ENCODE results near the gene NUP205. TPM values are rescaled to one million over a fixed set of nuclear protein-coding genes. Genes with fewer than 3 reads are reported as not detected.

NUP205 gene
- total RNA-seq, 4 donors from 2014 or later: 33.1 to 37.1 (median 34.0) TPM

GRCh38 chr7:135662123-135662372 is 104.3 kb downstream of the NUP205 start:
- no peaks in the 10 kb centered on the region for H3K9me3 ChIP-seq
- H3K4me1 ChIP-seq: peaks cover 9 to 17% of the 10 kb centered on the region in 2 donors
- WGBS, 2 donors: 14 to 23% methylated on average over 10 to 13 of the region's 17 CpGs
- peak overlapping the region; percentile 5 to 64 (median 17) for H3K4me3 ChIP-seq (replicated peaks in 1 of 3)
- H3K27ac ChIP-seq: peak overlapping the region; percentile 79 to 91 (median 89)
- intact Hi-C loops (cut with DNase I): loop anchor here (10.0 kb wide), 1 partner anchor 313 kb away; the partner anchor contains the start of gene MTPN
- no peak for TF ChIP-seq POLR2A (IDR thresholded peaks at IDR 0.05)
- TF ChIP-seq CTCF (IDR thresholded peaks at IDR 0.05): peak in 2 of 6 experiments; percentile 56 to 66
- H3K36me3 ChIP-seq: no peaks in the 10 kb centered on the region
- no peaks in the 10 kb centered on the region for H3K27me3 ChIP-seq
- no peak for DNase-seq

GRCh38 chr7:135662373-135663114 is 104.8 kb downstream of the NUP205 start, which contains the start of gene STMP1:
TSS of gene STMP1 (plus strand) at chr7:135662514.
- Histone ChIP-seq H3K27me3 (no peaks in the 10 kb centered on the region), H3K36me3 (no peaks in the 10 kb centered on the region), H3K4me3 (replicated peaks in 1 of 3) (peak within 1 kb of the TSS; percentile 5 to 87 (median 64)), H3K9me3 (no peaks in the 10 kb centered on the region), H3K27ac (peak within 1 kb of the TSS; percentile 79 to 91 (median 89)), H3K4me1 (peaks cover 9 to 17% of the 10 kb centered on the region in 2 donors)
- WGBS, 2 donors: 0% methylated on average over 49 to 52 of the region's 60 CpGs
- intact Hi-C loops (cut with DNase I): loop anchor here (10.0 kb wide), 1 partner anchor 312 kb away; the partner anchor contains the start of gene MTPN
- TF ChIP-seq CTCF (IDR thresholded peaks at IDR 0.05): peak in 4 of 6 experiments; percentile 75 to 95 (median 90)
- TF ChIP-seq POLR2A (IDR thresholded peaks at IDR 0.05): peak; percentile 88 to 93
- peak; percentile 96 to 97 for DNase-seq

- TF ChIP-seq CTCF (IDR thresholded peaks at IDR 0.05) (no peak), POLR2A (IDR thresholded peaks at IDR 0.05) (no peak)
- intact Hi-C loops (cut with DNase I): loop anchor here (10.0 kb wide), 1 partner anchor 311 kb away; the partner anchor contains the start of gene MTPN
- 85 to 88% methylated on average over 3 of the region's 3 CpGs for WGBS, 2 donors
- H3K4me3 ChIP-seq (replicated peaks in 1 of 3): no peak overlapping the region
- H3K36me3 ChIP-seq: no peaks in the 10 kb centered on the region
- no peaks in the 10 kb centered on the region for H3K27me3 ChIP-seq
- peaks cover 9 to 17% of the 10 kb centered on the region in 2 donors for H3K4me1 ChIP-seq
- no peak for DNase-seq
- no peaks in the 10 kb centered on the region for H3K9me3 ChIP-seq
- peak overlapping the region in 1 of 3 donors; percentile 14 for H3K27ac ChIP-seq
Observed at GRCh38 chr7:135664046-135664589, 106.4 kb downstream of the NUP205 start.

- Histone ChIP-seq H3K9me3 (no peaks in the 10 kb centered on the region), H3K27ac (no peak overlapping the region), H3K36me3 (no peaks in the 10 kb centered on the region), H3K27me3 (no peaks in the 10 kb centered on the region), H3K4me3 (replicated peaks in 1 of 3) (no peak overlapping the region), H3K4me1 (peaks cover 9 to 17% of the 10 kb centered on the region in 2 donors)
- TF ChIP-seq POLR2A (IDR thresholded peaks at IDR 0.05) (no peak), CTCF (IDR thresholded peaks at IDR 0.05) (no peak)
- 69 to 77% methylated on average over 3 of the region's 3 CpGs for WGBS, 2 donors
- intact Hi-C loops (cut with DNase I): loop anchor here (10.0 kb wide), 1 partner anchor 310 kb away; the partner anchor contains the start of gene MTPN
- no peak for DNase-seq
Observed at GRCh38 chr7:135665042-135665441, 107.3 kb downstream of the NUP205 start.

- no peaks in the 10 kb centered on the region for H3K27me3 ChIP-seq
- H3K9me3 ChIP-seq: no peaks in the 10 kb centered on the region
- no peak for DNase-seq
- TF ChIP-seq CTCF (IDR thresholded peaks at IDR 0.05) (no peak), POLR2A (IDR thresholded peaks at IDR 0.05) (no peak)
- H3K4me3 ChIP-seq (replicated peaks in 1 of 3): no peak overlapping the region
- intact Hi-C loops (cut with DNase I): loop anchor here (10.0 kb wide), 1 partner anchor 309 kb away; the partner anchor contains the start of gene MTPN
- peaks cover 9 to 17% of the 10 kb centered on the region in 2 donors for H3K4me1 ChIP-seq
- H3K27ac ChIP-seq: no peak overlapping the region
- H3K36me3 ChIP-seq: no peaks in the 10 kb centered on the region
- WGBS, 2 donors: 92 to 94% methylated on average over 11 of the region's 11 CpGs
Observed at GRCh38 chr7:135666156-135666555, 108.4 kb downstream of the NUP205 start.
